HCT116 (cell line): ENCODE results near the gene CDC42BPA.

Experiments
- ATF3 ChIP-seq: IDR thresholded peaks from 2 replicates; pipeline ENCODE4 v1.6.1; 2012
- CTCF ChIP-seq, 3 experiments: fragments of 200-600 bp in 1 of 3; sonication (generic) in 1 of 3; IDR thresholded peaks in 2 of 3; conservative IDR thresholded peaks in 1 of 3; 2 replicates each; pipeline ENCODE4 v1.5.1; 2012 to 2017; ENCODE audit warnings: low read depth in 2 of 3, low read length in 2 of 3, antibody characterized with exemption in 1 of 3, borderline replicate concordance in 1 of 3, control low read depth in 1 of 3, mild to moderate bottlenecking in 1 of 3, mixed read lengths in 1 of 3, mixed run types in 1 of 3, moderate library complexity in 1 of 3; ENCODE audit not compliant: insufficient read depth in 1 of 3
- POLR2A ChIP-seq: IDR thresholded peaks from 2 replicates; pipeline ENCODE4 v1.7.0; 2011; ENCODE audit warnings: borderline replicate concordance; ENCODE audit not compliant: insufficient read depth, insufficient read length; ENCODE audit errors: extremely low read depth
- ZFX ChIP-seq: fragments of 450-650 bp; IDR thresholded peaks from 2 replicates; pipeline ENCODE4 v1.6.1; 2017

GRCh38 chr1:227077783-227078182 is 240.5 kb downstream of the CDC42BPA start:
- TF ChIP-seq POLR2A (no peak), ZFX (no peak), ATF3 (no peak), CTCF (IDR thresholded peaks at IDR 0.05 in 2 of 3, conservative IDR thresholded peaks at IDR 0.05 in 1 of 3; ENCODE audit: borderline replicate concordance in 1 of 3, insufficient read depth in 1 of 3, low read depth in 2 of 3, low read length in 2 of 3) (no peak)
